Pancreas (tissue), 10 donors: Measurements from ENCODE around the gene ZBTB42. TPM values are rescaled to one million over a fixed set of nuclear protein-coding genes. Genes with fewer than 3 reads are reported as not detected.

Experiments used
- ATAC-seq, 4 donors: fragments of 200-7000 bp; cut with Tn5 transposase; one replicate each; pipeline versions ENCODE4 v1.8.0 to v1.9.1; 2020; ENCODE audit warnings: mild to moderate bottlenecking in 4 of 4, moderate library complexity in 4 of 4
- DNase-seq, 6 donors: peaks; one replicate each; pipeline ENCODE4 v3.0.0-alpha.2; 2020
- FAIRE-seq: peaks from 2 replicates; lab custom pipeline; 2012; peaks lifted over from hg19 to GRCh38; lab: Jason Lieb, UNC
- H3K27ac ChIP-seq, 4 donors: fragments of 200-600 bp; sonication (generic); 1 replicate in 3 of 4; 2 replicates in 1 of 4; pipeline versions ENCODE4 v1.5.0 to v1.8.0; 2020
- H3K27me3 ChIP-seq, 4 donors: fragments of 200-600 bp; one replicate each; pipeline ENCODE4 v1.8.0; 2021
- H3K36me3 ChIP-seq, 3 donors: fragments of 200-600 bp; sonication (generic) in 1 of 3; one replicate each; pipeline versions ENCODE4 v1.5.0 to v1.8.0; 2020 to 2021
- H3K4me1 ChIP-seq, 3 donors: fragments of 200-600 bp; one replicate each; pipeline ENCODE4 v1.8.0; 2021
- H3K4me3 ChIP-seq, 4 donors: fragments of 200-600 bp; sonication (generic) in 2 of 4; one replicate each; pipeline versions ENCODE4 v1.5.0 to v1.8.0; 2020 to 2021
- H3K9me3 ChIP-seq, 4 donors: fragments of 200-600 bp; one replicate each; pipeline ENCODE4 v1.8.0; 2021
- WGBS, 2 donors: extraction: QIAGEN DNeasy Blood & Tissue Kit; methylation state at CpG; one replicate each; pipeline ENCODE4 v1.1.7; 2013; 5-methylcytosine and 5-hydroxymethylcytosine counted together
- intact Hi-C, 3 donors: fragments of 100-400 bp; cut with DNase I; formaldehyde crosslinking; loops; one replicate each; pipeline versions ENCODE4 v1.11.1 to v1.14.2; 2022
- polyA plus RNA-seq, 2 donors: library from polyadenylated mRNA; stranded (reverse); fragments of 200-250 nt; gene quantifications; one replicate each; pipeline ENCODE4 v1.2.3, GENCODE V29; 2013
- total RNA-seq, 6 donors: library from RNA; stranded (reverse); fragmentation: NEBNext Ultra II Directional in 4 of 6; extraction: Animal tissue kit (Norgen Biotek cat#: 25700) in 4 of 6; gene quantifications; one replicate each; pipeline versions ENCODE4 v1.2.1 to v1.2.4, GENCODE V29; 2021 to 2023
- TF ChIP-seq, protein P1 (sequence below), 4 donors: fragments of 200-600 bp; sonication (generic) in 3 of 4; IDR thresholded peaks; one replicate each; pipeline versions ENCODE4 v1.5.0 to v1.8.0; 2021; ENCODE audit warnings: antibody characterized with exemption in 4 of 4
- donor health status: healthy with polysubstance abuse.
- donor health status: DM: no; HTN: no; CAD: no; lungs with moderate emphysema.
- donor health status: DM: no; HTN: no; CAD: no.
- donor health status: control.
- donor health status: control.
- donor health status: Bipolar disorder and iron deficiency.
- donor health status: DM: yes; HTN: yes; CAD: no.
- donor health status: DM: no; HTN: no; CAD: no.
- donor health status: DM: no; HTN: no; CAD: no.
- donor health status: DM: yes; HTN: yes; CAD: no.

ZBTB42 gene
- total and polyA plus RNA-seq, 8 donors: 4.1 to 10.8 (median 8.3) TPM

- peak in 2 of 6 donors; percentile 36 to 73 for DNase-seq
- Histone ChIP-seq H3K4me1 (peaks cover 12 to 18% (median 13%) of the 10 kb centered on the region in 3 donors), H3K27me3 (no peaks in the 10 kb centered on the region), H3K9me3 (no peaks in the 10 kb centered on the region), H3K4me3 (no peak overlapping the region), H3K36me3 (no peaks in the 10 kb centered on the region), H3K27ac (no peak overlapping the region)
- no peak for FAIRE-seq
- 69 to 73% methylated on average over 14 to 15 of the region's 15 CpGs for WGBS, 2 donors
- intact Hi-C loops: no loop called here
- no peak for ATAC-seq
- TF ChIP-seq, protein P1, sequence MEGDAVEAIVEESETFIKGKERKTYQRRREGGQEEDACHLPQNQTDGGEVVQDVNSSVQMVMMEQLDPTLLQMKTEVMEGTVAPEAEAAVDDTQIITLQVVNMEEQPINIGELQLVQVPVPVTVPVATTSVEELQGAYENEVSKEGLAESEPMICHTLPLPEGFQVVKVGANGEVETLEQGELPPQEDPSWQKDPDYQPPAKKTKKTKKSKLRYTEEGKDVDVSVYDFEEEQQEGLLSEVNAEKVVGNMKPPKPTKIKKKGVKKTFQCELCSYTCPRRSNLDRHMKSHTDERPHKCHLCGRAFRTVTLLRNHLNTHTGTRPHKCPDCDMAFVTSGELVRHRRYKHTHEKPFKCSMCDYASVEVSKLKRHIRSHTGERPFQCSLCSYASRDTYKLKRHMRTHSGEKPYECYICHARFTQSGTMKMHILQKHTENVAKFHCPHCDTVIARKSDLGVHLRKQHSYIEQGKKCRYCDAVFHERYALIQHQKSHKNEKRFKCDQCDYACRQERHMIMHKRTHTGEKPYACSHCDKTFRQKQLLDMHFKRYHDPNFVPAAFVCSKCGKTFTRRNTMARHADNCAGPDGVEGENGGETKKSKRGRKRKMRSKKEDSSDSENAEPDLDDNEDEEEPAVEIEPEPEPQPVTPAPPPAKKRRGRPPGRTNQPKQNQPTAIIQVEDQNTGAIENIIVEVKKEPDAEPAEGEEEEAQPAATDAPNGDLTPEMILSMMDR (IDR thresholded peaks at IDR 0.05): no peak
Measured at GRCh38 chr14:104777808-104778249, 23.1 kb upstream of the ZBTB42 start.

- 89% methylated on average over 15 of the region's 15 CpGs for WGBS, 2 donors
- Histone ChIP-seq H3K4me3 (no peak overlapping the region), H3K36me3 (no peaks in the 10 kb centered on the region), H3K27ac (no peak overlapping the region), H3K27me3 (no peaks in the 10 kb centered on the region), H3K4me1 (peaks cover 11 to 13% (median 12%) of the 10 kb centered on the region in 3 donors), H3K9me3 (no peaks in the 10 kb centered on the region)
- TF ChIP-seq, protein P1 (IDR thresholded peaks at IDR 0.05): no peak
- intact Hi-C loops: no loop called here
- ATAC-seq (no peak), FAIRE-seq (no peak), DNase-seq (peak in 2 of 6 donors; percentile 33 to 71)
Measured at GRCh38 chr14:104778694-104779331, 22.1 kb upstream of the ZBTB42 start.

DNA sequence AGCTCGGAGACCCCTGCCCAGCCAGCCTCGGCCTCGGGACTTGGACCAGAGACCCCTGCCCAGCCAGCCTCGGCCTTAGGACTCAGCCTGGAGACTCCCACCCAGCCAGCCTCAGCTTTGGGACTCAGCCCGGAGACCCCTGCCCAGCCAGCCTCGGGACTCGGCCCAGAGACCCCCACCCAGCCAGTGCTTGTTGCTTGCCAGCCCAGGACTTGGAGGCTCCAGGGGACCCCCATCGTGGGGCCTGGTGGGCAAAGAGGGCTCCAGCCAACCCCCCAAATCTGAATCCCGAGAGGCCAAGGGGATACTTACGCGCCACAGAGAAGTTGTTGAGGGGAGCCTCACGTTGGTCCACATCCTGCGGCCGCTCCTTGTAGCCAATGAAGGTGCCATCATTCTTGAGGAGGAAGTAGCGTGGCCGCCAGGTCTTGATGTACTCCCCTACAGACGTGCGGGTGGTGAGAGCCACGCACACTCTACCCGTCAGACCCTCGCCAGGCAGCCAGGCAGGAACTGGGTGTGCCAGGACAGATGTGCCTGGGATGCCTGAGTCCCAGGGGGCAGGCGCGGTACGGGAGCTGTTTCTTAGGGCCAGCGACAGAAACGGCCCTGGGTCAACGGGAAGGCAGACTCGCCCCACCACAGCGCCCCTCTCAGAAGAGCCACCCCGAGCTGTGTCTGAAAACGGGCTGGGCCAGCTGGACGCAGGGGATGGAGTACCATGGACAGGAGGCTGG, 21.0 kb upstream of the ZBTB42 start:
- FAIRE-seq (no peak), ATAC-seq (no peak), DNase-seq (peak in 2 of 6 donors; percentile 31 to 79)
- TF ChIP-seq, protein P1 (IDR thresholded peaks at IDR 0.05): no peak
- Histone ChIP-seq H3K36me3 (no peaks in the 10 kb centered on the region), H3K4me1 (peaks cover 6 to 8% (median 7%) of the 10 kb centered on the region in 3 donors), H3K27ac (no peak overlapping the region), H3K9me3 (no peaks in the 10 kb centered on the region), H3K27me3 (no peaks in the 10 kb centered on the region), H3K4me3 (no peak overlapping the region)
- intact Hi-C loops: no loop called here
- 91 to 94% methylated on average over 32 of the region's 32 CpGs for WGBS, 2 donors

GRCh38 chr14:104780513-104781030, 20.3 kb upstream of the ZBTB42 start:
- TF ChIP-seq, protein P1 (IDR thresholded peaks at IDR 0.05): no peak
- Histone ChIP-seq H3K27ac (no peak overlapping the region), H3K4me3 (no peak overlapping the region), H3K36me3 (no peaks in the 10 kb centered on the region), H3K4me1 (peaks cover 0 to 3% (median under 1%) of the 10 kb centered on the region in 3 donors), H3K27me3 (no peaks in the 10 kb centered on the region), H3K9me3 (no peaks in the 10 kb centered on the region)
- DNase-seq (peak in 2 of 6 donors; percentile 39 to 74), ATAC-seq (no peak), FAIRE-seq (no peak)
- WGBS, 2 donors: 89 to 90% methylated on average over 24 of the region's 24 CpGs
- intact Hi-C loops: no loop called here
